GM21360 (cell line): ENCODE results near the gene MAOB.
"Not testable (repeated sequence)": the region's sequence is repeated elsewhere in the genome, so short reads cannot be mapped to it uniquely, and the experiment has no call there.

Source experiments
- ATAC-seq: cut with Tn5 transposase; IDR thresholded peaks from one replicate; pipeline ENCODE4 v1.9.1; 2021; ENCODE audit warnings: mild to moderate bottlenecking, moderate library complexity; ENCODE audit not compliant: unreplicated experiment

The MAOB gene

GRCh38 chrX:43882294-43882681, at the start of gene MAOB:
MAOB (minus strand) TSS chrX:43882450; CDS start chrX:43882299, 151 bp downstream.
- no peak for ATAC-seq

- ATAC-seq: not testable (repeated sequence)
These were observed 39.8 kb upstream of the MAOB start for GRCh38 chrX:43922032-43922431.

GRCh38 chrX:43910772-43911171, 28.5 kb upstream of the MAOB start:
- ATAC-seq: not testable (repeated sequence)

GRCh38 chrX:43910012-43910411, 27.8 kb upstream of the MAOB start:
- no peak for ATAC-seq

- no peak for ATAC-seq
These were observed 26.9 kb upstream of the MAOB start for GRCh38 chrX:43909141-43909540.

GRCh38 chrX:43899878-43900815, 17.9 kb upstream of the MAOB start:
- ATAC-seq: no peak

- no peak for ATAC-seq
These were observed 16.3 kb upstream of the MAOB start for GRCh38 chrX:43898406-43899035.

GRCh38 chrX:43897290-43897689, 15.0 kb upstream of the MAOB start:
- no peak for ATAC-seq

- ATAC-seq: no peak
These were observed 10.2 kb upstream of the MAOB start for GRCh38 chrX:43892336-43892870.

- no peak for ATAC-seq
These were observed 3.4 kb upstream of the MAOB start for GRCh38 chrX:43885617-43886016.

GRCh38 chrX:43881410-43882293, 598 bp downstream of the MAOB start:
- no peak for ATAC-seq

- ATAC-seq: no peak
These were observed 1.8 kb downstream of the MAOB start for GRCh38 chrX:43880425-43880824.

- ATAC-seq: no peak
These were observed 3.2 kb downstream of the MAOB start for GRCh38 chrX:43878906-43879526.

GRCh38 chrX:43876680-43877079, 5.6 kb downstream of the MAOB start:
- ATAC-seq: no peak

- no peak for ATAC-seq
These were observed 11.4 kb downstream of the MAOB start for GRCh38 chrX:43870758-43871419.

- no peak for ATAC-seq
These were observed 12.2 kb downstream of the MAOB start for GRCh38 chrX:43870011-43870410.

GRCh38 chrX:43868791-43869190, 13.5 kb downstream of the MAOB start:
- ATAC-seq: no peak

GRCh38 chrX:43866423-43866822, 15.8 kb downstream of the MAOB start:
- no peak for ATAC-seq

- no peak for ATAC-seq
These were observed 16.5 kb downstream of the MAOB start for GRCh38 chrX:43865791-43866190.

- ATAC-seq: no peak
These were observed 19.8 kb downstream of the MAOB start for GRCh38 chrX:43862434-43862833.
